SK-N-MC (cell line): ENCODE results near the gene CDKAL1.

Experiments
- EZH2 ChIP-seq: fragments of 200-600 bp; sonication (generic); IDR thresholded peaks from one replicate; pipeline ENCODE4 v1.6.1; 2017; ENCODE audit warnings: antibody characterized with exemption
- POLR2AphosphoS5 ChIP-seq: IDR thresholded peaks from 2 replicates; pipeline ENCODE4 v1.6.1; 2012; ENCODE audit warnings: mild to moderate bottlenecking, low read depth, low read length, borderline replicate concordance

DNA sequence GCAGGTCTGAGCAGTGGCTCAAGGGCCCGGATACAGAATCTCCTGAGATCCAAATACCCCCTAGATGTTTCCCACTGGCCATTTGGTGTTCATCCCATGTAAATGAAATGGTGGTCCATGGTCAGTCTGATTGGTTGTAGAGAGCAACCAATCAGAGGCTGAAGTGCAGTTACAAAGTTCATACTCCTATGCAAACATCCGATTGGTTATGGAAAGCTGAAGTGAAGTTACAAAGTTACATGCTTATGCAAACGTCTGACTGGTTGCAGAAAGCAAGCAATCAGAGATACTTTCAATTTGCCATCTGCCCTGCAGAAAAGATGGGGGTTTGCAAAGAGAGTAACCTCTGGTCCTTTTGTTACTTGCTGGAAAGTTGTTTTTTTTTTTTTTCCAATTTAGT is 313.6 kb downstream of the CDKAL1 start:
- TF ChIP-seq POLR2AphosphoS5 (no peak), EZH2 (no peak)
